ENCODE data around the gene PPP1R13B.

Gene PPP1R13B

DNA sequence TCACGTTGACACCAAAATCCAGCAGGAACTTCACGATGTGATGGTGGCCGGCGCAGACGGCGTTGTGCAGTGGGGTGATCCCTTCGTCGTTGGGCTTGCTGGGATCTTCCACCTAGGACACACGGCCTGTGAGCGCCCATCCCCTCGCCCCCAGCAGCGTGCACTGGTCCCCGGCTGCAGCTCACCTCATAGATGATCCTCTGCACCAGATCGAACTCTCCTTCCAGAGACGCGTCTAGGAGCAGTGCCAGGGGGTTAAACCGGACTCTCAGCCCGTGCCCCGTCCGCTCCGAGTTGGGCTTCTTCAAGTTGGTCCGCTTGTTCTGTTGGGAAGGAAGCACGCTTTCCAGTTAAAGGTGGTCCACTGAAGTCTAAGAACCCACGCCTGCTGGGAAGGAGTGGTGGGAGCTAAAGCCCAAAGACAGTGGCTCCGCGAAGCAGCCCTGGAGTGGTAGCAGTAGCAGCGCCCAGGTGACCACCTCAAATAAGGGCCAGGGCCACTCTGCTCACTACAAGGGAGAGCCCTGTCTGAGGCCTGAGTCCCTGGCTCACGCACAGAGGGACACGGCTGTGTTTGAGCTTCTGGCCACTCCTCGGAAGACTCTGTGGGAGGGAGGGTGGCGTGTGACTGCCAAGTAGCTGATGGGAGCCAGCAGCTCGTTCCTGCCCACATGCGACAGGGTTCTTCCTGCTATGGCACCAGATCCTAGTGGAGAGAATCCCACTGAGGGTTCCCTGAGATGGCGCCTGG lies 108.5 kb downstream of the PPP1R13B start:
- no peak for DNase-seq (ENCODE audit: low spot score)
- in situ Hi-C loops (cut with MboI; ENCODE audit: low pct_unique_long_range_greater_than_20kb, low sequenced_read_pairs, unreplicated experiment) = no loop called here
- TF ChIP-seq, protein P1, sequence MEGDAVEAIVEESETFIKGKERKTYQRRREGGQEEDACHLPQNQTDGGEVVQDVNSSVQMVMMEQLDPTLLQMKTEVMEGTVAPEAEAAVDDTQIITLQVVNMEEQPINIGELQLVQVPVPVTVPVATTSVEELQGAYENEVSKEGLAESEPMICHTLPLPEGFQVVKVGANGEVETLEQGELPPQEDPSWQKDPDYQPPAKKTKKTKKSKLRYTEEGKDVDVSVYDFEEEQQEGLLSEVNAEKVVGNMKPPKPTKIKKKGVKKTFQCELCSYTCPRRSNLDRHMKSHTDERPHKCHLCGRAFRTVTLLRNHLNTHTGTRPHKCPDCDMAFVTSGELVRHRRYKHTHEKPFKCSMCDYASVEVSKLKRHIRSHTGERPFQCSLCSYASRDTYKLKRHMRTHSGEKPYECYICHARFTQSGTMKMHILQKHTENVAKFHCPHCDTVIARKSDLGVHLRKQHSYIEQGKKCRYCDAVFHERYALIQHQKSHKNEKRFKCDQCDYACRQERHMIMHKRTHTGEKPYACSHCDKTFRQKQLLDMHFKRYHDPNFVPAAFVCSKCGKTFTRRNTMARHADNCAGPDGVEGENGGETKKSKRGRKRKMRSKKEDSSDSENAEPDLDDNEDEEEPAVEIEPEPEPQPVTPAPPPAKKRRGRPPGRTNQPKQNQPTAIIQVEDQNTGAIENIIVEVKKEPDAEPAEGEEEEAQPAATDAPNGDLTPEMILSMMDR (IDR thresholded peaks at IDR 0.05; ENCODE audit: extremely low read depth, insufficient read depth, missing control alignments) = no peak

DNA sequence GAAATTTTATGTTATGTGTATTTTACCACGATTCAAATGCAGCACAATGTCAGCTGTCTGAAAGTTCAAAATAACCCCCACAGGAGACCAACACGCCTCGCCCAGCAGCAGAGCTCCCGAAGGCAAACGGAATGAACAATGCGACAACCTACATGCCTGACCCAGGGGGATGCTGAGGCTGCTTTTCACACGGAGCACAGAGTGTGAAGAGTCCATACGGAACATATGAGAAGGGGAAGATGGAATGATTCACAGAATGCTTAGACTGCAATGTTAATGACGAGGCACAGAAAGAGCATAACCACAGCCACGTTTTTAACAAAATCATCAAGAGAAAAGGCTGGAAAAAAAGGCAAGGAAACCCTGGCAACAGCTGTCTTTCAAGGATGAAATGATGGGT lies 109.2 kb downstream of the PPP1R13B start:
- TF ChIP-seq, protein P1 (IDR thresholded peaks at IDR 0.05; ENCODE audit: extremely low read depth, insufficient read depth, missing control alignments) = no peak
- in situ Hi-C loops (cut with MboI; ENCODE audit: low pct_unique_long_range_greater_than_20kb, low sequenced_read_pairs, unreplicated experiment) = no loop called here
- DNase-seq (ENCODE audit: low spot score) = no peak

DNA sequence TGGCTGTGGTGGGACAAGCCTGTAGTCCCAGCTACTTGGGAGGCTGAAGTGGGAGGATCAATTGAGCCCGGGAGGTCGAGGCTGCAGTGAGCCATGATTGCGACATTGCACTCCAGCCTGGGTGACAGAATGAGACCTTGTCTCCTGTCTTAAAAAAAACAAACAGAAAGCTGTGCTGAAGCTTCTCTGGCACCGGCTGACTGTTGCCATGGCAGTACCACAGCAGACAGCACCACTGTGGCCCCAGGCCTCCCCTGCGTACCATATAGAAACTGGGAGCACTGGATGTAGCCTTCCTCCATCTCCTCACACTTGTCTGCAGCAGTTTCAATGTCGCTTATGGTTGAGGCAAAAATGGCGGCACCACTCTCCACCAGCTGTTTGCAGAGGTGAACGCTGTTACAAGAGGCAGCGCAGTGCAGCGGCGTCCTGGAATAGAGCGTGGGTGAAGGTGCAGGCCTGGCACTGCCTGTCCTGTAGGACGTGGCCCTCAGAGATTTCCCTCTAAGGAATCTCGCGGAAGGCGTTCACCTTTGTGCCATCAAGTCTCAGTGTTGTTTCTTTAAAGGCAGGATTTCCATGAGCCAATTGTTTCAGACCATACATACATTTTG lies 109.8 kb downstream of the PPP1R13B start:
- DNase-seq (ENCODE audit: low spot score) = no peak
- TF ChIP-seq, protein P1 (IDR thresholded peaks at IDR 0.05; ENCODE audit: extremely low read depth, insufficient read depth, missing control alignments) = no peak
- in situ Hi-C loops (cut with MboI; ENCODE audit: low pct_unique_long_range_greater_than_20kb, low sequenced_read_pairs, unreplicated experiment) = no loop called here

DNA sequence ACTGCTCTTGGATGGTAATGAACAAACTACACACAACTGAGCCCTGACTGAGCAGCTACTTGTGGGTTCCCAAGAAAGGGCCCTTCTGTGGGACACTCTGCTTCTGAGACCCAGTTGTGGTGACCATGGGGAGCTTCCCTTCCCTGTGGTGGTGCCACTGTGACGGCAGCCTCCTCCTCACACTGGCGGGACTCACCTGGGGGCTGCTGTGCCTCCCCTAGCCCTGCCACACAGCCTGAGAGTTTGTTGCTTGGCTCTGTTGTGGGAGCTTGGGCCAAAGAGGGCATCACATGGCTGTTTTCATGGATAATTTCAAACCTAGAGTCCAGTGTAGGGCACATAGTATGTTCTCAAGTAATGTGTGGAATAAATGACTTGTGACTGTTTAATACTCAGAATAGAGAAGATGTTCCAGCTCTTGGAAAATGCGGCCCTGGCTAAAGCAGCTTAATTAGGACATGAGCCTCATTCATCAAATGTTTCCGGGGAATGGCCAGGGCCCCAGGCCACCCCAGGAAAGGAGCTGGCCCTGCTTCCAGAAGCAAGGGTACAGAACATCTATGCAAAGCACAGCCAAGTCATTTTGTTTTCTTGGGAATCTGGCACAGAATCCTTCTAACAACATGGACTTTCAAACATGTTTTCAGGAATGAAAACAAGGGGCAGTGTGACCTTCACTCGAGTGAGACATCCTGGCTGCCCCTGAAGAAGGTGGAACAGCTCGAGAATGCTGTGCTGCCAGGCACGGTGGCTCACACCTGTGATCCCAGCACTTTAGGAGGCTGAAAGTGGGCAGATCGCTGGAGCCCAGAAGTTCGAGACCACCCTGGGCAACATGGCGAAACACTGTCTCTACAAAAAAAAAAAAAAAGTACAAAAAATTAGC lies 110.6 kb downstream of the PPP1R13B start:
- in situ Hi-C loops (cut with MboI; ENCODE audit: low pct_unique_long_range_greater_than_20kb, low sequenced_read_pairs, unreplicated experiment) = no loop called here
- DNase-seq (ENCODE audit: low spot score) = no peak
- TF ChIP-seq, protein P1 (IDR thresholded peaks at IDR 0.05; ENCODE audit: extremely low read depth, insufficient read depth, missing control alignments) = no peak

DNA sequence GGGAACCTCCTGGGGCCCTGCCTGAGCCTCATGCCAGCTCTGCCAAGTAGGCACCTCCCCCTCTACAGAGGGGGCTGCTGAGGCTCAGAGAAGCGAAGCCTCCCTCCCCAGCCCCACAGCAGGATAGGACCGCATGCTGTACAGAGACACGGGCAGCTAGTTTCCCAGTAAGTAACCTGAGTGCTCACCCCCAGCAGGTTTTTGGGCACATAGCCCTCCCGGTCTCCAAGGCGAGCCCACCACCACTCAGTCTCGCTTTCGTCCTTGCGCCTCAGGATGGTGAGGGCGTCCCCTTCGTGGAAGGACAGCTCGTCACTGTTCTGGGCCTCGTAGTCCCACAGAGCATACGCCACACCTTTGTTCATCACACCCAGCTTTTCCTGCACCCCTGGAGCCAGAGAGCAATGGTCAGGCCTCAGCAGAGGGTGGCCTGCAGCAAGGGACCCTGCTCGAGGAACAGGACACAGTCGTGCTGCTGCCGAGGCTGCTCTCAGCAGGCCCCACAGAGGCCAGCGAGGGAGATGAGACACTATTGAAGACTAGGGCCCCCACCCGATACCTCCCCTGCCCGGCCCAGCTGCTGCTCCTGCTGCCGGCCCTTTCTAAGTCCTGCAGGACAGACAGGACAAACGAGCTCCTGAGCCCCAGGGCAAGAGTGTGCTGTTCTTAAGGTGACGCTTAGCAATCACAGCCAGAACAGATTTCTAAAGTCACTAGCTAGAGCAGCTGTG lies 111.4 kb downstream of the PPP1R13B start:
- in situ Hi-C loops (cut with MboI; ENCODE audit: low pct_unique_long_range_greater_than_20kb, low sequenced_read_pairs, unreplicated experiment) = no loop called here
- DNase-seq (ENCODE audit: low spot score) = no peak
- TF ChIP-seq, protein P1 (IDR thresholded peaks at IDR 0.05; ENCODE audit: extremely low read depth, insufficient read depth, missing control alignments) = no peak

DNA sequence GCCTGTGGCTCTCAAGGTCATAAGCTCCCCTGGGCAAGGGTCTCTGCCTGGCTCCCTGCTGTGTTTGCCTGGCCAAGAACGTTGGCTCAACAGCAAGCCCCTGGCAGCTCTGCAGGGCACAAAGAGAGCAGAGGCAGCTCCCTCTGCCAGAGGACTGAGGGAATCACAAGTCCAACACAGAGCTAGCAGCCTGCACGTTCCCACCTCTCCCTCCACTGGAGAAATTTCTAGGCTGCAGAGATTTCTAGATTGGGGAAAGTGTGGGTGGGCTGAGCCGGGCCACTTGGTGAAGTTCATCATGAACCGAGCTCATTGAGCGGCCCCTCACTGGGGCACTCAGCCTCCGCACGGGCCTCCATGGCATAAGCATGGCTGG lies 111.9 kb downstream of the PPP1R13B start:
- TF ChIP-seq, protein P1 (IDR thresholded peaks at IDR 0.05; ENCODE audit: extremely low read depth, insufficient read depth, missing control alignments) = no peak
- in situ Hi-C loops (cut with MboI; ENCODE audit: low pct_unique_long_range_greater_than_20kb, low sequenced_read_pairs, unreplicated experiment) = no loop called here
- DNase-seq (ENCODE audit: low spot score) = no peak
